GM12878 (cell line): ENCODE results near the gene POLR3F. TPM values are rescaled to one million over a fixed set of nuclear protein-coding genes. Genes with fewer than 3 reads are reported as not detected.

Experiments
- ATAC-seq: fragments of 200-7000 bp; cut with Tn5 transposase; 3 replicates; pipeline ENCODE4 v1.9.1; 2020; ENCODE audit warnings: mild to moderate bottlenecking, moderate library complexity
- BruUV-seq: library from RNA; stranded (reverse); fragments of 400-500 nt; replicated peaks from 2 replicates; lab custom pipeline; 2021; lab: Mats Ljungman, UMichigan
- CTCF ChIA-PET: fragments of 300-600 bp; sonication (Branson Sonifier 250); formaldehyde crosslinking; extraction: SDS; loops from one replicate; lab custom pipeline; 2021; ENCODE audit warnings: inconsistent platforms; lab: Yijun Ruan, JAX
- POLR2A ChIA-PET: fragments of 350-600 bp; formaldehyde crosslinking; extraction: SDS; loops from one replicate; lab custom pipeline; 2021; ENCODE audit warnings: inconsistent platforms; lab: Charles Lee
- RAD21 ChIA-PET: fragments of 300-600 bp; sonication (Branson Sonifier 250); formaldehyde crosslinking; loops from one replicate; lab custom pipeline; 2023; ENCODE audit warnings: antibody characterized with exemption; ENCODE audit not compliant: unreplicated experiment; lab: Charles Lee
- SMC1A ChIA-PET: fragments of 300-600 bp; sonication (Branson Sonifier 250); formaldehyde crosslinking; loops from one replicate; lab custom pipeline; 2023; ENCODE audit not compliant: unreplicated experiment, uncharacterized antibody; lab: Charles Lee
- DNase-seq: peaks from one replicate; pipeline ENCODE4 v3.0.0-alpha.2; 2011; ENCODE audit warnings: low read depth, low spot score
- FAIRE-seq: peaks from 3 replicates; lab custom pipeline; 2011; peaks lifted over from hg19 to GRCh38; lab: Jason Lieb, UNC
- H2AFZ ChIP-seq: 2 replicates; pipeline ENCODE4 v1.6.0; 2011; ENCODE audit warnings: low read depth, low read length, control low read depth; ENCODE audit not compliant: control insufficient read depth
- H3K27ac ChIP-seq: 2 replicates; pipeline ENCODE4 v1.5.1; 2011; ENCODE audit warnings: control low read depth; ENCODE audit not compliant: control insufficient read depth, insufficient read depth
- H3K27me3 ChIP-seq, 2 experiments: replicated peaks in 1 of 2; 2 replicates each; pipeline versions ENCODE4 v1.6.0 to v1.6.1; 2011; ENCODE audit warnings: low read length in 1 of 2; ENCODE audit not compliant: control insufficient read depth in 2 of 2, insufficient read depth in 2 of 2
- H3K36me3 ChIP-seq, 2 experiments: 2 replicates each; pipeline ENCODE4 v1.5.1; 2011; ENCODE audit warnings: low read length in 1 of 2; ENCODE audit not compliant: control insufficient read depth in 2 of 2, insufficient read depth in 2 of 2
- H3K4me1 ChIP-seq: 2 replicates; pipeline ENCODE4 v1.6.1; 2011; ENCODE audit warnings: mild to moderate bottlenecking, low read length, moderate library complexity, mixed read lengths; ENCODE audit not compliant: control insufficient read depth, insufficient read depth
- H3K4me2 ChIP-seq: 2 replicates; pipeline ENCODE4 v1.6.0; 2011; ENCODE audit warnings: control low read depth; ENCODE audit not compliant: control insufficient read depth, insufficient read depth
- H3K4me3 ChIP-seq: fragments of 200-600 bp; sonication (generic); 2 replicates; pipeline ENCODE4 v1.5.1; 2016
- H3K79me2 ChIP-seq: 2 replicates; pipeline ENCODE4 v1.6.0; 2011; ENCODE audit warnings: low read length; ENCODE audit not compliant: control insufficient read depth, insufficient read depth
- H3K9ac ChIP-seq: 2 replicates; pipeline ENCODE4 v1.8.0; 2011; ENCODE audit warnings: low read length, control low read depth, mixed read lengths; ENCODE audit not compliant: control insufficient read depth, insufficient read depth
- H3K9me3 ChIP-seq: replicated peaks from 3 replicates; pipeline ENCODE4 v1.5.1; 2011; ENCODE audit warnings: mild to moderate bottlenecking, low read length; ENCODE audit not compliant: control insufficient read depth, insufficient read depth
- H4K20me1 ChIP-seq: 2 replicates; pipeline ENCODE4 v1.6.0; 2011; ENCODE audit not compliant: control insufficient read depth, insufficient read depth
- ATF7 ChIP-seq: fragments of 450-650 bp; IDR thresholded peaks from 2 replicates; pipeline ENCODE4 v1.6.1; 2016; ENCODE audit warnings: low read depth, mild to moderate bottlenecking
- CBFB ChIP-seq: IDR thresholded peaks from 2 replicates; pipeline ENCODE4 v1.6.1; 2016; ENCODE audit warnings: antibody characterized with exemption, low read depth
- CREB1 ChIP-seq: IDR thresholded peaks from 2 replicates; pipeline ENCODE4 v1.6.1; 2012; ENCODE audit warnings: low read depth, mild to moderate bottlenecking, inconsistent platforms
- IKZF2 ChIP-seq, 2 experiments: fragments of 450-650 bp; IDR thresholded peaks; 2 replicates each; pipeline ENCODE4 v1.6.1; 2017; ENCODE audit warnings: mild to moderate bottlenecking in 2 of 2, moderate library complexity in 2 of 2
- KDM1A ChIP-seq: fragments of 200-600 bp; sonication (generic); IDR thresholded peaks from 2 replicates; pipeline ENCODE4 v1.6.1; 2016; ENCODE audit warnings: borderline replicate concordance
- LARP7 ChIP-seq: fragments of 450-650 bp; IDR thresholded peaks from 2 replicates; pipeline ENCODE4 v1.6.1; 2017; ENCODE audit warnings: mild to moderate bottlenecking
- PAX8 ChIP-seq: fragments of 450-650 bp; IDR thresholded peaks from 2 replicates; pipeline ENCODE4 v1.6.1; 2017; ENCODE audit warnings: mild to moderate bottlenecking, moderate library complexity
- POLR2AphosphoS5 ChIP-seq: IDR thresholded peaks from 2 replicates; pipeline ENCODE4 v1.6.1; 2011; ENCODE audit warnings: mild to moderate bottlenecking, low read length, inconsistent platforms
- RELA ChIP-seq: fragments of 450-650 bp; IDR thresholded peaks from 2 replicates; pipeline ENCODE4 v1.8.0; 2014; ENCODE audit warnings: borderline replicate concordance; ENCODE audit not compliant: partially characterized antibody
- SPI1 ChIP-seq: IDR thresholded peaks from 2 replicates; pipeline ENCODE4 v1.6.1; 2011; ENCODE audit warnings: low read depth, mild to moderate bottlenecking, low read length, moderate library complexity, borderline replicate concordance; ENCODE audit not compliant: insufficient read depth
- USF1 ChIP-seq: IDR thresholded peaks from 2 replicates; pipeline ENCODE4 v1.6.1; 2011; ENCODE audit warnings: borderline replicate concordance, low read depth, mild to moderate bottlenecking, moderate library complexity, mixed read lengths, low read length; ENCODE audit not compliant: insufficient read depth; ENCODE audit errors: extremely low read length
- ZNF207 ChIP-seq: fragments of 450-650 bp; IDR thresholded peaks from 2 replicates; pipeline ENCODE4 v1.6.1; 2014; ENCODE audit warnings: antibody characterized with exemption, mild to moderate bottlenecking, borderline replicate concordance
- ZNF622 ChIP-seq: fragments of 450-650 bp; IDR thresholded peaks from 2 replicates; pipeline ENCODE4 v1.6.1; 2017; ENCODE audit warnings: mild to moderate bottlenecking, inconsistent platforms
- in situ Hi-C: fragments of 300-500 bp; cut with MboI; formaldehyde crosslinking; loops from 9 replicates; pipeline ENCODE4 v1.14.3; 2018; ENCODE audit warnings: mixed read lengths
- intact Hi-C: fragments of 100-400 bp; cut with micrococcal nuclease; formaldehyde crosslinking; loops from one replicate; pipeline ENCODE4 v1.14.2; 2022; ENCODE audit not compliant: unreplicated experiment
- polyA plus RNA-seq, 11 experiments: library from polyadenylated mRNA; depleted of rRNA in 4 of 11; unstranded in 6 of 11; stranded (reverse) in 5 of 11; fragments of >200 nt; fragmentation: Nextera tagmentation in 4 of 11; fragmentation: Illumina TruSeq in 1 of 11; extraction: Ambion mirVana in 4 of 11; extraction: Trizol in 1 of 11; gene quantifications; 1 replicate in 1 of 11; 2 replicates in 10 of 11; pipeline versions ENCODE4 v1.2.1 to v1.2.3, GENCODE V29; 2011 to 2016; ENCODE audit warnings: inconsistent platforms in 2 of 11, missing spikeins in 2 of 11, low read depth in 1 of 11
- total RNA-seq, 4 experiments: library from RNA; depleted of rRNA in 3 of 4; stranded (reverse); fragments of >200 nt in 3 of 4; fragmentation: Illumina TruSeq in 1 of 4; extraction: Trizol in 1 of 4; gene quantifications; 2 replicates each; pipeline versions ENCODE4 v1.2.1 to v1.2.3, GENCODE V29; 2013 to 2021
- TF ChIP-seq, protein P1 (sequence below): fragments of 450-650 bp; IDR thresholded peaks from 2 replicates; pipeline ENCODE4 v1.6.1; 2017; ENCODE audit warnings: low read depth, mild to moderate bottlenecking, moderate library complexity

POLR3F gene
- total and polyA plus RNA-seq, 10 of the 15 experiments (the other 5 are each of a cell fraction or from before 2014, with no cell fraction given): 8.7 to 18.1 (median 12.6) TPM

DNA sequence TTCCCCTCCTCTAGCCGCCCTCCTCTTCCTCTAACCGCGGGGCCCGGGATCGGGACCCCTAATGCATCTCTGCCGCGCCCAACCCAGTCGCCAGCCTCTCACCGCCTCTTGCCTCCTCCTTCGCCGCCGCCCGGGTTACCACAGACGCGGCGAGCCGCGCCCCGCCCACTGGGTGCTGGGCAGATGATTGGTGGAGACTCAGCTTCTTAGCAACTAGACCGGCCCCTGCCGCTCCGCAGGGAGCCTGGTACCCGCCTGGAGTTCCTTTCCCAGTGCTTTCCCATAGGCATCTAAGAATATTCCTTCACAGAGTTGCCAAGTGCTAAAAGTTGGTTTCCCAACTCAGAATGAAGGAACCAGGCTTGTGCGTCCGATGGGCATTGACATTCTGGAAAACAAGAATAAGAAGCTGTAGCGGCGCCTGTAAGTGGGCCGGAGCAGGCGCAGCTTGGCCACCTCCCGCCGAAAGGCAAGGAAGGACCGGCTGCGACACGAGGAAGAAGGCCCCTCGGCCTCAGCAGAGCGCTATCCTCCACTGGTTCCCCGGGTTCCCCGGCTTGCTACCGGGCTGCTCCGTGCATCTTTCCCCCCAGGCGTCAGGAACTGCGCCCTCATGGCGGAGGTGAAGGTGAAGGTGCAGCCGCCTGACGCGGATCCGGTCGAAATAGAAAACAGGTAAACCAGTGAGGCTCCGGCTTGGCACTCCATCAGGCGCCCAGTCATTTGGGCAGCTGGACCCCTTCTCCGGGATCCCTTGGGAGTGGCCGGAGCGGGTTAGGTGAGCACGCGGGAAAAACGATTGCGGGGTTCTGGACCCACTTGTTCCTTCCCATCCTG is at the start of gene POLR3F, which contains the start of gene DZANK1 (continued):
- TF ChIP-seq POLR2AphosphoS5 (peak; percentile 77; the same call in 1 of the 2 replicates), CBFB (peak; percentile 98), LARP7 (no peak), PAX8 (no peak), ZNF207 (peak; percentile 94), IKZF2 (IDR thresholded peaks at IDR 0.05) (peak; percentile 99), ATF7 (0 out of 2 replicates have a peak, but pooled peaks have one; percentile 36), CREB1 (peak; percentile 70)
- TF ChIP-seq, all 136 proteins: peak for 49

GRCh38 chr20:18421608-18422007 is 45.6 kb upstream of the POLR3F start:
- SMC1A ChIA-PET: interaction anchor here (1.6 kb wide), 1 partner anchor 74 kb away, joined by 3 read pairs; no protein-coding TSS in a partner anchor
- TF ChIP-seq SPI1 (no peak), RELA (no peak), USF1 (no peak), ZNF622 (no peak), KDM1A (no peak)
- TF ChIP-seq, protein P1, sequence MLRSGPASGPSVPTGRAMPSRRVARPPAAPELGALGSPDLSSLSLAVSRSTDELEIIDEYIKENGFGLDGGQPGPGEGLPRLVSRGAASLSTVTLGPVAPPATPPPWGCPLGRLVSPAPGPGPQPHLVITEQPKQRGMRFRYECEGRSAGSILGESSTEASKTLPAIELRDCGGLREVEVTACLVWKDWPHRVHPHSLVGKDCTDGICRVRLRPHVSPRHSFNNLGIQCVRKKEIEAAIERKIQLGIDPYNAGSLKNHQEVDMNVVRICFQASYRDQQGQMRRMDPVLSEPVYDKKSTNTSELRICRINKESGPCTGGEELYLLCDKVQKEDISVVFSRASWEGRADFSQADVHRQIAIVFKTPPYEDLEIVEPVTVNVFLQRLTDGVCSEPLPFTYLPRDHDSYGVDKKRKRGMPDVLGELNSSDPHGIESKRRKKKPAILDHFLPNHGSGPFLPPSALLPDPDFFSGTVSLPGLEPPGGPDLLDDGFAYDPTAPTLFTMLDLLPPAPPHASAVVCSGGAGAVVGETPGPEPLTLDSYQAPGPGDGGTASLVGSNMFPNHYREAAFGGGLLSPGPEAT: no peak
- in situ Hi-C loops (loop anchor here (25.0 kb wide), 1 partner anchor 641 kb away; no protein-coding TSS in a partner anchor), intact Hi-C loops (no loop called here)
- Histone ChIP-seq H3K27me3 (no peaks in the 10 kb centered on the region), H3K9me3 (no peaks in the 10 kb centered on the region), H3K27ac (no peak overlapping the region), H3K4me2 (no peak overlapping the region), H3K4me1 (no peaks in the 10 kb centered on the region), H4K20me1 (no peaks in the 10 kb centered on the region), H2AFZ (no peak overlapping the region), H3K9ac (no peak overlapping the region), H3K4me3 (no peak overlapping the region), H3K36me3 (no peaks in the 10 kb centered on the region), H3K79me2 (no peaks in the 10 kb centered on the region)
- DNase-seq: no peak
- CTCF ChIA-PET: no interaction called here
- RAD21 ChIA-PET: no interaction called here
- POLR2A ChIA-PET: no interaction called here
- no peak for FAIRE-seq
- BruUV-seq: no TSS peak
- ATAC-seq: no peak
